Measurements from ENCODE around the gene FBXW10.
A peak's percentile ranks its signal among the peaks of the same experiment; 100 is the strongest.
"Not testable (repeated sequence)": the region's sequence is repeated elsewhere in the genome, so short reads cannot be mapped to it uniquely, and the experiment has no call there.

The FBXW10 gene

DNA sequence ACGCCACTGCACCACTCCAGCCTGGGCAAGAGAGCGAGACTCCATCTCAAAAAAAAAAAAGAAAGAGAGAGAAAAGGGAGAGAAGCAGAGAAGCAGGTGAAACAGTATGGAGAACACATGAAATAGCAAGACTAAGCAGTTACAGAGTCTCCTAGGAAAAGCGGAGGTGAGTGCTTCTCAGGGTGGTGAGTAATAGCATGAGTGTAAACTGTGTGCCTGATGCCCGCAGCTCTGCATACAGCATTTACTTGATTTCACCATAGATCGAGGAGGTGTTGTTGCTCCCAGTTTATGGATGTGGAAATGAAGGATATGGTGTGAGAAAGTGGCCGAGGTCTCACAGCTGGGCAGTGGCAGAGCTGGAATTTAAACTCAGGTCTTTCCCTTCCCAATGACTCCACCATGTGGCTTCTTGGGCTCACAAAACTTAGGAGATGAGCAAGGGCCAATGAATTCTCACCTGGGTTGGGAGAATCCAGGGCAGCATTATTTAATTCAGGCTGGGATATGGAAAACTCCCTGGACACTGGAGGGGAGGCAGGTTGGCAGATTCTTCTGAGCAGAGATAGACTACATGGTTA, 10.1 kb downstream of the FBXW10 start:
- not testable (repeated sequence) for DNase-seq (ENCODE audit: low read depth)

DNA sequence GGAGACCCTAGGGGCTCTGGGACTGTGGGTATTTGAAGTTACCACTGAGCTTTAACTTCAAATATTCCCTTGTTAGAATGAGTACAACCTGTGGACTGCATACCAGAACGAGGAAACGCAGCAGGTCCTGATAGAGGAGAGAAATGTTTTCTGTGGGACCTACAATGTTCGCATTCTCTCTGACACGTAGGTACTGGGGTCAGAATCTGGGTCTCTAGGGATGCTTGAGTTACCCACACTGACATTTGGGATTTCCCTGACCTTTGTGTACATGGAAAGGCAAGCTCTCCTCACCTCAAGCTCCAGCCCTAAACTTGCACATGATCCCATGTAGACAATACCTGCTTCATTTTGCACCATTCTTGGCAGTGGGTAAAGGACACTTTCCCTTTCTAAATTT, 12.1 kb downstream of the FBXW10 start:
- not testable (repeated sequence) for DNase-seq (ENCODE audit: low read depth)

DNA sequence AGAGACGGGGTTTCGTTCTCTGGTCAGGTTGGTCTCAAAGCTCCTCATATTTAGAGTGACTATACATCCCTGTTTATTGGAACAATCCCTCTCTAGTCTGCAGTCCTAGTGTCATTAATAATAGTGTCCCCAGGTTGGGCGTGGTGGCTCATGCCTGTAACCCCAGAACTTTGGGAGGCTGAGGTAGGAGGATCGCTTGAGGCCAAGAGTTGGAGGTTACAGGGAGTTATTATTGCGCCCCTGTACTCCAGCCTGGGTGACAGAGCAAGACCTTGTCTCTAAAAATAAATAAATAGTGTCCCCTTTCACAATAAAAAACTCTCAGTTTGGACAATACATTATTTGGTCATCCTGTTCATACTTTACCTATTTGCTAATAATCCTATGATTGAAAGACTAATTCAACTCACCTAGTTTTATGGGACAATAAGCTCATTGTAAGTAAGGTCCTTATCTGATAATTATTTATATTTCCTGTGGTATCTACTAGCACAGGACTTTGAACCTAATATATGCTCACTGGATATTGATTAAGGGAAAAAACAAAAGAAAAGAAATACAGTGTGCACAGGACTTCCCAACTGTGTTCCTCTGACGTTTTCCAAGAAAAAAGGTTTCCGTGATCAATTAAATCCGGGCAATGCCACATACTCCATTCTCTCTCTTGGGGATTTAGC, 13.7 kb downstream of the FBXW10 start:
- not testable (repeated sequence) for DNase-seq (ENCODE audit: low read depth)

DNA sequence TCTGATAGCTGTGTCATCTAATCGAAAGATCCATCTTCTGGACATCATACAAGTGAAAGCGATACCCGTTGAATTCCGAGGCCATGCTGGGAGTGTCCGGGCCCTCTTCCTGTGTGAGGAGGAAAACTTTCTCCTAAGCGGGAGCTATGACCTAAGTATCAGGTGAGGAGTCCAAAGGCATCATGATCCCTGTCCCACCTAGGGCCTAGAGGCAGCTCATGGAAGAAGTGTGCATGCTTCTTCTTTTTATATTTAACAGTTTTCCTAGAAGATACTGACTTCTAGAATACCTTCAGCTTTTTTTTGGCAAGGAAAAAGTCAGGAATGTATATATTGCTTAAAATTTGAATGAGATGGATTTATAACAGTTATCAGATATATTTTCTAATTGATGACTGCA, 14.5 kb downstream of the FBXW10 start:
- not testable (repeated sequence) for DNase-seq (ENCODE audit: low read depth)

DNA sequence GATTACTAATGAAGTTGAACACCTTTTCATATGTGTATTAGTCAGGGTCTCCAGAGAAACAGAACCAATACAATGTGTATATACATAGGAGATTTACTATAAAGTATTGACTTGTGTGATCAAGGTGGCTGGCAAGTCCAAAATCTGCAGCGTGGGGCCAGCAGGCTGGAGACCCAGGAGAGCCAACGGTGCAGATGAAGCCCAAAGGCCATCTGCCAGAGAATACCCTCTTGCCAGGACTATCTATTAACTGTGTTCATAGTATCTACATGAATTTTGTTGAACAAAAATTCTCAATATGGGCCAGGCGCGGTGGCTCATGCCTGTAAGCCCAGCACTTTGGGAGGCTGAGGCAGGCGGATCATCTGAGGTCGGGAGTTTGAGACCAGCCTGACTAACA, 16.4 kb downstream of the FBXW10 start:
- DNase-seq (ENCODE audit: low read depth), result not testable (repeated sequence)

DNA sequence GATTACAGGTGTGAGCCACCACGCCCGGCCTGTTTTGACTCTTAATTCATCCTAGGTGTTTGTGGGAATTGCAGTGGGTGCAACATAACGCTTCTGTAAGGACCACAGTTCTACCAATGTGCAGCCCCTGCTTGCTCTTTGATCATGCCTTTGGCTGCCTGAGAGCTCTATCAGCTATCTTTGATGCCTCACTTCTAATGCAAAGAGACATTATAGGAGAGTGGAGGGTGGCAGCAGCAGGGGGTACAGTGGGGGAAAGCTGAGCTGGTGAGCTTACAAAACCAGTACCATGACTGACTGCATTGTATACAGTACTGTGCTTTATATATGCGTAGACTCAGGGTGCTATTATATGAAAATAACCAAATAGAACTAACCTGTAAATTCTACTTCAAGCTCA, 26.7 kb downstream of the FBXW10 start:
- DNase-seq (ENCODE audit: low read depth), result not testable (repeated sequence)

DNA sequence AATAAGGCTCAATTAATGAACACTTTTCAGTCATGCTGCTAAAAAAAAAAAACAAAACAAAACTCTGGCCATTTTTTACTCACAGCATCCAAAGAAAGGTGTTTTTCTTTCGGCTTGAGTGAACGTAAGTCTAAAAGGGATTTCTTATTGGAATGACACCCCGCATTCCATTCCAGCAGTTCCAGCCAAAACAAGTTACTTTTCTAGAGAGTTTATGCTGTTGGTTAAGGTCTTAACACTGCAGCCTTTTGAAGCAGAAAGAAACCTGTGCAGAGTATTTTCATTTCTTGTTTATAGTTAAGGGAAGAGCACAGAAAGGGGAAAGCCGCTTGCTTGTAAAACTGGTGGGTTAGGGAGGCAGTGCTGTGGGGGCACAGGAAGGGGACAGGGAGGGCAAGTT, 27.2 kb downstream of the FBXW10 start:
- not testable (repeated sequence) for DNase-seq (ENCODE audit: low read depth)

DNA sequence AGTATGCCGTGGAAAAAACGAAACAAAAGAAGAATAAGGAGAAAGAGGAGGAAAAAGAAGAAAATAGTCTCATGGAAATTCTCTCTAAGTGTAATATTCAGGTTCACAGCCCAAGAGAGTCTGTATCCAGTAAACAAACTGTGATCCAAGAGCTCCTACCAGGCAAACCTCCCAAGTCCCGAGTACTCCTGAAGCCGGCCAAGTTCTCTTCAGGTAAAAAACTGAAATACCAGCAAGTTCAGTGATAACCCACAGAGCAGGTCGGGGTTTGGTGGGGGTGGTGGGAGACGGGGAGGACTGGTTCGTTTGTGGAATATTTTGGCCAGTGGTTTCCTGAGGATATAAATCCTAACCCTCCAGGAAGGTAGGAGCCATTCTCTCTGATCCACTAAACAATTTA, 28.6 kb downstream of the FBXW10 start:
- no peak for DNase-seq (ENCODE audit: low read depth)

DNA sequence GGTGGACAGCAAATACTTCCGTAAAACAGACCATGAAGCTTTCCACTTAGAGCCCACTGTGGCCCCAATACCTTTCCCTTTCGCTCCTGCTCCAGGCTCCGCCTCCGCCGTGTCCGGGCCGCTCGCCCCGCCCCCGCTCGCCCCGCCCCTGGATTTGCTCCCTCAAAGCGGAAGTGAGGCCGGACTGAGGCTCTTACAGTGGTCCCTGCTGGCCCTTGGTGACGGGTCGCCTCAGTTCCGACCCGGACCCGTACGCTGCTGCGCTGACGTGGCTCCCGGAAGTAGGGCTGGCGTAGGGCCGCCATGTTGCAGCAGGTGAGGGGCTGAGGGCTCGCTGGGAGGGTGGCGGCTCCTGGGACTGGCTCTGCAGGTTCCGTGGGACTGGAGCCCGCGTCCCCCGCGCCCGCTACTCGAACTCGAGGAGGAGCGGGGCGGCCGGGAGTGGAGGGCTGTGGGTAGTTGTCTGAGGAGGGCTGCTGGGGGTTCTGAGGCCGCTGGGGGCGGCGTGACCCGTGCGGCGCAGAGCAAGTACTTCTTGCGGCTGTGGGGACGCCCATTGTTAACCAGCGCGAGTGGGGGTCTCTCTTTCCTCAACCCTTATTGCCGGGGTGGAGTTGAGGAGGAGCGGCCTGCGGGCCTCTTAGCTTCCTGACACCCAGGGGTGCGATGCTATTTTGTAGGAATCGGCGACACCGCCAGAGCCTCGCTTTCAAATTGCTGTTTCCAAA, 37.3 kb downstream of the FBXW10 start, which contains the start of gene TVP23B:
TSS of gene TVP23B (plus strand) at position 193 of the 728 bp plus-strand sequence. CDS start at position 304, 111 bp downstream.
- peak; percentile 88 for DNase-seq (ENCODE audit: low read depth)

DNA sequence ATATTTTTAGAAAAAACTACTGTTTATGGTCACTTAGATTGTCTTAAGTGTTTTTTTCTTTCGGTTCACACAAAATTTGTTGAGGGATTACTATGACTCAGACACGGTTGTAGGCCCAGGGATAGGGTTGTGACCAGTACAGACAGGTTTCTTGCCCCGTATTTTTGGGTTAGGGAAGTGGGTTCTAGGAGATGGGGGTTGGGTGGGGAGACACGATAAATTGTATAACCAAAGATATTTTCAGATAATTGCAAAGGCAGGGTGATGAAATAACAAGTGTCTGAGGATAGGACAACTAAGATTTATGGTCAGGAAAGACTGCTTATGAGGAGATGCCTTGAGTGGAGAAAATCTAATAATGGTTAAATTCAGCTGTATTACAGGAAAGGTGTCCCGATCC, 38.0 kb downstream of the FBXW10 start:
- not testable (repeated sequence) for DNase-seq (ENCODE audit: low read depth)

DNA sequence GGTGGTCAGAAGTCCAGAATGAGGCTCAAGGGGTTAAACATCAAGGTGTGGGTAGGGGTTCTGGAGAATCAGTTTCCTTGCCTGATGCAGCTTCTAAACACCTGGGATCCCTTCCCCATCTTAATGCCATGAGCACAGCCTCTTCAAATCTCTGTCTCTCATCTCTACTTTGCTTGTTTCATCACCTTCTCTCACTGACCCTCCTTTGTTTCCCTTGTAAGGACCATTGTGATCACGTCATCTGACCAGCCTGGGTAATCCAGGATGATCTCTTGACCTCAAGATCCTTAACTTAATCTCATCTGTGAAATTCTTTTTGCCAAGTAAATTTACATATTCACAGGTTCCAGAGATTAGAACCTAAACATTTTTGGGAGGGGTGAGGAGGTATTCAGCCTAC, 42.1 kb downstream of the FBXW10 start:
- DNase-seq (ENCODE audit: low read depth), result not testable (repeated sequence)

DNA sequence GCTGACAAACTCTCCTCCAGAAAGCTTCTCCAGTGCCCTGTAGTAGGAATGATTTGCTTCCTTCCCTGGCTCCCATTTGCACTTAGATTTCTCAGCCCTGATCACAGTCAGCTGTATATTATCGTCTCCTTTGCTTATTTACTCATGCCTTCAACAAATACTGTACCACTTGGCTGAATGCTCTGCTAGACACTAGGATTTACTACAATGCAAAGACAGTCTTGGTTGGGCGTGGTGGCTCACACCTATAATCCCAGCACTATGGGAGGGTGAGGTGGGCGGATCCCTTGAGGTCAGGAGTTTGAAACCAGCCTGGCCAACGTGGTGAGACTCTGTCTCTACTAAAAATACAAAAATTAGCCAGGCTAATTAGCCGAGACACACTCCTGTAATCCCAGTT, 43.0 kb downstream of the FBXW10 start:
- not testable (repeated sequence) for DNase-seq (ENCODE audit: low read depth)

DNA sequence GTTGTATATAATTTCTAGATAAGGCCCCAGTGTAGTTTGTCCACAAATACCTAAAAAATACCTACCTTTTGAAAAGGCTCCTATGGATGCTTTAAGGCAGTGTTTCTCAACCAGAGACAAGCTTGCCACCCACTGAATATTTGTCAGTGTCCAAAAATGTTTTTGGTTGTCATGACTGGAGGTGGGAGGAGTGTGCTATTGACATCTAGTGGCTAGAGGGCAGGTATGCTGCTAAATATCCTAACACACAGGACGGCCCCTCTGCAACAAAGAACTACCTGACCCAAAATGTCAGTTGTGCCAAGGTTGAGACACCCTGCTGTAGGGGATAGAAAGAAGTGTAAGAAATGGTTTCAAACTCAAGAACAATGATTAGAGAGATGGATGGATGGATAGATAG, 47.5 kb downstream of the FBXW10 start:
- DNase-seq (ENCODE audit: low read depth), result not testable (repeated sequence)

DNA sequence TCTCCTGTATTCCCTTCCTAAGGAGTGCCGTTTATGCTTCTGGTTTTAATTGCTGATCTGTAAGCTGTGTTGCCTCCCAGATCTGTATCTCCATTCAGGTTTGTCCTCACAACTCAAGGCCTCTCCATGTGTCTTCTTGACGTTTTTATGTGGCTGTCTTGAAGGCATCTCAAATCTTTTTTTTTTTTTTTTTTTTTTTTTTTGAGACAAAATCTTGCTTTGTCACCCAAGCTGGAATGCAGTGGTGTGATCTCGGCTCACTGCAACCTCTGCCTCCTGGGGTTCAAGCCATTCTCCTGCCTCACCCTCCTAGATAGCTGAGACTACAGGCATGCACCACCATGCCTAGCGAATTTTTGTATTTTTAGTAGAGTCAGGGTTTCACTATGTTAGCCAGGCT, 51.0 kb downstream of the FBXW10 start:
- DNase-seq (ENCODE audit: low read depth), result not testable (repeated sequence)

DNA sequence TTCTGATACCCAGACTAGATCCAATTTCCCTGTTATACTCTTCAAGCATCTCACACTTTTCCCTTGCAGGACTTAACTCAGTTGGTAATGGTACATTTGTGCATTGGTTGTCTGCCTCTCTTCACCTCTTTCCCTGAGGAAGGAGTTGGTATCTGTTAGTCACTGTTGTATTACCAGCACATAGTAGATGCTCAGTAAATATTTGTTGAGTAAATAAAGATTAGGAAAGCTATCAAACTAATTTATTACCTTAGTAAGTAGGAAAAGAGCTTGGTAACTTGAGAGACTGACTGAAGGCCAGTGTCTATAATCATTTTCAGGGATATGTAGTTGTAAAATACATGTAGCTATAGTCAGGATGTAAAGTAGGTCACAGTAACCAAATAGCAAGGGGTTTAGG, 53.0 kb downstream of the FBXW10 start:
- not testable (repeated sequence) for DNase-seq (ENCODE audit: low read depth)

DNA sequence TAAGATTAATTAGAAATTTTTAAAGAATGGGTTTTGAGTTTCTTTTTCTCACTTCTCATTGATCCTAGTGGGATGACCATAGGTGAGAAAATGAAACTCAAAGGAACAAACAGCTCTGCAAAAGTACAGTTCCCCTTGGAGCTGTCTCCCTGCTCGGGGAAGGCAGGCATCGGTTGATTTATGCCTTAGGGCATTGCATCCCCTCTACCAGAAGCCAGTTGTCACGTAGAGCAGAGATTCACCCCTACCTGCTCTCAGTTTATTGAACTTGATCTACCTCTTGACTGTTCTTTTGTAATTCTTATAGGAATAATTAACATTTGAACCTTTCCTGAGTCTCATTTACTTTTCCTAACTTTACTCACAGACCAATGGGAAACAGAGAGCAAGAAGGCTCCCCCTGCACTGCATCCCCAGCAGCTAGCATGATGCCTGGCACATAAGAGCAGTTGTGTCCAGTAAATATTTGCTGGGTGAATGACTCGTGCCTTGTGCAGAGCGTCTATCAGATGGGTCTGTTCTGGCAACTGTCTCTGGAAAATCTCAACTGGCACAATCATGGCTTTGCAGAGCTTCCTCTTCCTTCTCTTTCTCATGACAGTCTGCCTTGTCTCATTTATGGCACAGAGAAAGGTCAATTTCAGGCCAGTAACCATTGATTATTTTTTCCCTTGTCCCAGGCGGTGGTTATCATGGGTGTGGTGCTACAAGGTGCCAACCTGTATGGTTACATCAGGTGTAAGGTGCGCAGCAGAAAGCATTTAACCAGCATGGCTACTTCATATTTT, 59.8 kb downstream of the FBXW10 start:
- not testable (repeated sequence) for DNase-seq (ENCODE audit: low read depth)

DNA sequence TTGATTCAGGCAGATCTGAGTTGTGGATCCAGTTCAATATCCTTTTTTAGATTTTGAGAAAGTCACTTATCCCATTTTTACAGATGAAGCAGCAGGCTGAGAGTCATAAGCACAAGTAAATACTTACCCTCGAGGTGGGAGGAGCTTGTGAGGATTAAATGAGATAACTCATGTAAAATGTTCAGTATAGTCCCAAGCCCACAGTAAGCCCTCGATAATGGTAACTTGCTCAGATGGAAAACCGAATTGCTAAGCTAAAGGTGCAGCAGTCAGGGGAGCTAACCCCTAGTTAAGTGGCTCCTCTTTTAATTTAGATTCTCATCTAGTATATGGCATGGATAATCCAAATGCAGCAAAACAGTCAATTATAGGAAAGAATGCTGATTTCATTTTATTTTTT, 72.1 kb downstream of the FBXW10 start:
- DNase-seq (ENCODE audit: low read depth), result not testable (repeated sequence)

DNA sequence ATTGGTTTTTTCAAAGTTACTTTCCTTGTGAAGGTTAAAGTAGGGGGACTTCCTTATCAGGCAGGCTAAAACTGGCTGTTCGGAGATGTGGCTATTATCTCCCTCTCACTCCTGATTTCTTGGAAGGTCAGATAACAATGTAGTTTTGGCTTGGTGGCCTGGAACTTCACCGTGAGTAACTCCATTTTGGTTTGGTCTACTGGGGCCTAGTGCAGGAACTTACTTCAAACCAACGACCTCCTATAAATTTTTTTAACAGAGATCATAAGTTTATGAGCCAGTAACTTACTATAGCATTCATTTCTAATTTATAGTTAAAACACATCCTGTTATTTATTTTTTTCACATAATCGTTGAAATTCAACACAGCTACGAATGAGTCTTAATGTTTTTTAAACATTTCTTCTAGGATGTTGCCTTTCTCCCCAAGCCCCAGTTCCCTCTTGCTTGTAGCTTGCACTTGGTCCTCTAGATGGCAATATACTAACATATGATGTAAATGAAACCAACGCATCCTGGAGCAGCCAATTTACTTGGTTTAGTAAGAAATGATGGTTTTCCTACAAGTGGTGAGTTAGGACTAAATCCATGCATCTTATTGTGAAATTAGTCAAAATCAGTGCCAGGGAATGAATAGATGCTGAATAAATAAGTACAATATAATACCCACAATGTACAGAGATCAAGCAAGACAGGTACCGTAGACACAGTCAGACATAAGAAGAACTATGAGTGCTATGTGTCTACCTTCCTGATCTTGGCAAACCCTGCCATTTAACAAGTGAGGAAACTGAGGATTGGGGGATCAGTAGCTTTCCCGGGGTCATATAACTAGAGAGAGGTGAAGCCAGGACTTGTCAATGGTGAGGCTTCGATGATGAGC, 72.9 kb downstream of the FBXW10 start:
- peak; percentile 23 for DNase-seq (ENCODE audit: low read depth)

DNA sequence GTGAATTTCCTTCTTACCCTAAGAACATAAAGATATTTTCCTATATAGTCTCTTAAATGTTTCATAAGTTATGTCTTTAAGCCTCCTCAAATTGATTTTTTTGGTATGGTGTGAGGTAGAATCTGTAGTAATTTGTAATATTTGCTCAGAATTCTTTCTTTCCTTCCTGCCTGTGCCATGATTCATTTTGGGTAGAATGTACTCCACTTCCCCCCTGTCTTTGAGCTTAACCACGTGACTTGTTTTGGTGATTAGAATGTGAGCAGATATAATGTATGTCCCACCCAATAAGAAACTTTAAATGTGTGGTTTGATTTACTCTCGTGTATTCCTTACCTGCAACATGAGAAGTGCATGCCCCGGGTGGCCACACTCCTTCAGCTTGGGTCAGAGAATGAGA, 77.6 kb downstream of the FBXW10 start:
- not testable (repeated sequence) for DNase-seq (ENCODE audit: low read depth)

DNA sequence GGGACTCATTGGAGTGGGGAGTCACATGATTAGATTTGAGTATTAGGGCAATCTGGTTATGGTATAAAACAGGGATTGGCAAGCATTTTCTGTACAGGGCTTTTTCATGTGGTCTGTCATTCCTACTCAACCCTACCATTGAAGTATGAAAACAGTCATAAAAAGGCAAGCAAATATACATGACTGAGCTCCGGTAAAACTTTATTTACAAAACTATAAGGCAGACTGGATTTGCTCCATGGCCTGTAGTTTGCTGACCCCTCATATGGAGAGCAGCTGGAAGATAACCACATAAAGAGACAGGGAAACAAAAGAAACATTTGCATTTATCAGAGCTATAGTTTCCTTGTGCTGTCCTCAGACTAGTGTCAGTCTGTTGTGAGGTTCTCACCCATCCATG, 83.8 kb downstream of the FBXW10 start:
- not testable (repeated sequence) for DNase-seq (ENCODE audit: low read depth)

All from T follicular helper cell (primary cell).